ENCODE data around the gene LAMB4.

DNA sequence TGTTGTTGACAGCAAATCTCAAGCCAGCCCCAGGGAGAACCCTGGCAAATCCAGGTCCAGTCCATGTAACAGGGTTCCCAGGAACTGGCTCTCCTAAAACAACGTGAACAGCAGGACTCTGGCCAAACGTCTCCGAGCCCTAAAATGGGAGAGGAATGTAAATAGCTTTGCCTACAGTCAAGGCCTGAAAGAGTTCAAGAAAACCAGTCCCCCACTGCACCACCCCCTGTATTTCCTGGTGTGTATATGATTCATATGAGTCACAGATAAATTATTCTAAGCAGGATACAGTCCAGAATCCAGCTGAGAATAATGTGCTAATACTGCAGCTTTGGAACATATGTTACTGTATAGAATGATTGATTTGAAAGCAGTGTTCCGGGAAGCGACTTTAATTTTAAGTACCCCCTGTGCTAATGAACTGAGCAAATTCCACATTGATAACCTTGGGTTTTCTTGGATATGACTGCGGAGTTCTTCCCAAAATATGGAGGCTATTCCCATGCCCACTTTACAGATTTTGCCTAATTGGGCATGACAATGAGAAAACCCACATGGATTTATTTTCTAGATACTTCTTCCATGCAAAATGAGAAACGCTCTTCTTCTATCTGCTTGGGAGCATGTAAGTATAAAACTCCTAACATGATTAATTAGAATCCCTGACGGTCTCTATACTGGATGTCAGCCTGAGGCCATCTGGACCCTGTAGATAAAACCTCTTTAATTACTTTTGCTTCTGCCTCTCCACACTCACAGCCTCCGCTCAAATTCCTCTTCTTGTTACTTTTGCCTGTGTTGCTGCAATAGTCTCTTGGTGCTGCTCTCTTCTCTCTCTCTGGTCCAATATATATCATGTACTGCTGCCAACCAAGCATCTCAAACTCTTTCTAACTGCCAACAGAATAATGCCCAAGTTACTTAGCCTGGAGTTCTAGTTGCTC, 50.2 kb downstream of the LAMB4 start:
- TF ChIP-seq, protein P1, sequence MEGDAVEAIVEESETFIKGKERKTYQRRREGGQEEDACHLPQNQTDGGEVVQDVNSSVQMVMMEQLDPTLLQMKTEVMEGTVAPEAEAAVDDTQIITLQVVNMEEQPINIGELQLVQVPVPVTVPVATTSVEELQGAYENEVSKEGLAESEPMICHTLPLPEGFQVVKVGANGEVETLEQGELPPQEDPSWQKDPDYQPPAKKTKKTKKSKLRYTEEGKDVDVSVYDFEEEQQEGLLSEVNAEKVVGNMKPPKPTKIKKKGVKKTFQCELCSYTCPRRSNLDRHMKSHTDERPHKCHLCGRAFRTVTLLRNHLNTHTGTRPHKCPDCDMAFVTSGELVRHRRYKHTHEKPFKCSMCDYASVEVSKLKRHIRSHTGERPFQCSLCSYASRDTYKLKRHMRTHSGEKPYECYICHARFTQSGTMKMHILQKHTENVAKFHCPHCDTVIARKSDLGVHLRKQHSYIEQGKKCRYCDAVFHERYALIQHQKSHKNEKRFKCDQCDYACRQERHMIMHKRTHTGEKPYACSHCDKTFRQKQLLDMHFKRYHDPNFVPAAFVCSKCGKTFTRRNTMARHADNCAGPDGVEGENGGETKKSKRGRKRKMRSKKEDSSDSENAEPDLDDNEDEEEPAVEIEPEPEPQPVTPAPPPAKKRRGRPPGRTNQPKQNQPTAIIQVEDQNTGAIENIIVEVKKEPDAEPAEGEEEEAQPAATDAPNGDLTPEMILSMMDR (IDR thresholded peaks at IDR 0.05 in 8 of 11, conservative IDR thresholded peaks at IDR 0.05 in 3 of 11) = no peak
- TF ChIP-seq POLR2A (IDR thresholded peaks at IDR 0.05) (no peak), POLR2AphosphoS5 (IDR thresholded peaks at IDR 0.05) (no peak)
